ENCODE data around the gene ZDHHC11B.
"Not testable (repeated sequence)": the region's sequence is repeated elsewhere in the genome, so short reads cannot be mapped to it uniquely, and the experiment has no call there.

ZDHHC11B gene

GRCh38 chr5:766666-767431, 17.7 kb downstream of the ZDHHC11B start:
- no peak for DNase-seq

GRCh38 chr5:765948-766631, 18.4 kb downstream of the ZDHHC11B start:
- DNase-seq = no peak

GRCh38 chr5:763998-764781, 20.3 kb downstream of the ZDHHC11B start:
- no peak for DNase-seq

- no peak for DNase-seq
These were observed 21.1 kb downstream of the ZDHHC11B start for GRCh38 chr5:763397-763796.

GRCh38 chr5:762996-763395, 21.5 kb downstream of the ZDHHC11B start:
- DNase-seq = not testable (repeated sequence)

- no peak for DNase-seq
These were observed 22.4 kb downstream of the ZDHHC11B start for GRCh38 chr5:761854-762710.

- DNase-seq = no peak
These were observed 23.3 kb downstream of the ZDHHC11B start for GRCh38 chr5:761059-761771.

- no peak for DNase-seq
These were observed 24.0 kb downstream of the ZDHHC11B start for GRCh38 chr5:760363-761058.

GRCh38 chr5:759781-760362, 24.7 kb downstream of the ZDHHC11B start:
- DNase-seq = no peak

- no peak for DNase-seq
These were observed 25.3 kb downstream of the ZDHHC11B start for GRCh38 chr5:759111-759751.

GRCh38 chr5:758698-759053, 25.9 kb downstream of the ZDHHC11B start:
- no peak for DNase-seq

- no peak for DNase-seq
These were observed 26.4 kb downstream of the ZDHHC11B start for GRCh38 chr5:757931-758697.

- no peak for DNase-seq
These were observed 27.1 kb downstream of the ZDHHC11B start for GRCh38 chr5:757346-757930.

- DNase-seq = no peak
These were observed 27.6 kb downstream of the ZDHHC11B start for GRCh38 chr5:756865-757345.

- DNase-seq = no peak
These were observed 28.4 kb downstream of the ZDHHC11B start for GRCh38 chr5:756171-756570.

GRCh38 chr5:754143-754632, 30.3 kb downstream of the ZDHHC11B start:
- not testable (repeated sequence) for DNase-seq

GRCh38 chr5:753567-754142, 30.9 kb downstream of the ZDHHC11B start:
- DNase-seq = not testable (repeated sequence)

GRCh38 chr5:752532-753115, 31.9 kb downstream of the ZDHHC11B start:
- not testable (repeated sequence) for DNase-seq
